H54 (cell line): ENCODE results near the gene MAN1A2.

Experiments used
- DNase-seq: peaks from one replicate; pipeline ENCODE4 v3.0.0; 2011; ENCODE audit warnings: low spot score, mixed read lengths; ENCODE audit not compliant: insufficient read length
- FAIRE-seq: peaks from 3 replicates; lab custom pipeline; 2011; peaks lifted over from hg19 to GRCh38; lab: Jason Lieb, UNC
- POLR2A ChIP-seq: IDR thresholded peaks from 2 replicates; pipeline ENCODE4 v1.6.1; 2011; ENCODE audit warnings: low read depth, mild to moderate bottlenecking, low read length

MAN1A2 gene

DNA sequence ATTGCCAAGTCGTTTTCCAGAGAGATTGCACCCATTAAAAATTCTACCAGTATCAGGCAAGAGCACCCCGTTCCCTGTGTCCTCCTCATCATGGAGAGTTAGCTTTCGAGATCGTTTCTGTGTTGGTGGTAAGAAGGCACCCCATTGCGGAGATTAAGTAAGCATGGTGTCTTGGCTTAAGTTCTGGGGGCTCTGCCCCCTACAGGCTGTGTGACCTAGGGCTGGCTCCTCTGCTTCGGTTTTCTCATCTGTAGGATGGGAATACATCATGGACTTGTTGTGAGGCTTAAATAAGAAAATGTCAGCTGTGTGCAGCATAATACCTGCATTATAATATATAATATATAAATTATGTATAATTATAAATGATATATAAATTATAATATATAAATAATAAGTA lies 201.8 kb downstream of the MAN1A2 start:
- no peak for DNase-seq
- no peak for FAIRE-seq
- no peak for TF ChIP-seq POLR2A

DNA sequence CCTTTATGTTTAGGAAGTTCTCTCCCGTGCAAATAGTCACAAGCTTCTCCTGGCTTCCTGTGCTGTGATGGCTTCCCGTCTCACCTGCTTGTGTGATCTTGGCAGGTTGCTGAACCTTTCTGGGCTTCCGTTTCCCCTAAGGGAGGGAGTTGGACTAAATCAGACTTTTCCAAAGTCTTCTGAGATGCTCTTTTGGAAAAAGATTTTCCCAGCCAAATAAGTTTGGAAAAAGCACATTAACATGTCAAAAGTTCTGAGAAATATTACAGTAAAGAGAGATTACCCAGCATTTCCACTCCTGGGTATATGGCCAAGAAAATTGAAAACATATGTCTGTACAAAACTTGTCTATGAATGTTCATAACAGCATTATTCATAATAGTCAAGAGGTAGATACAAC lies 202.6 kb downstream of the MAN1A2 start:
- DNase-seq (no peak), FAIRE-seq (no peak)
- no peak for TF ChIP-seq POLR2A

DNA sequence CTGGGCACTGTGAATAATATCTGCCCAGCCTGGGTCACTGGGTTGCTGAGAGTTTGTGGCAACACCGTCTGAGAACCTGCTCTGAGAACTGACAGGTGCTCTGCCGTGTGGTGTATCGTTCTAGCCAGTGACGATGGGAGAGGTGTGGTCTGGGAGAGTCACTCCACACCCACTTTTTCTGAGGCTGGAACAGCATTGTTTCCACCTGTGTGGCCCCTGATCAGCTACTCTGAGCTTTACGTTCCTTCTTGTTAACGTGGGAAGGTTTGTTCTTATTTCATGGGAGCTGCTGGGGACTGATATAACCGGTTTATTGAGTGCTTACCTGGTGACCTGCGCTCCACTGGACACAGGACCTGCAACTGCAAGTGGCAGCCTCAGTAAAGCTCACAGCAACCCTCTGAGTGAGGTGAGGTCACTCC lies 203.8 kb downstream of the MAN1A2 start:
- no peak for TF ChIP-seq POLR2A
- DNase-seq: no peak
- FAIRE-seq: no peak

DNA sequence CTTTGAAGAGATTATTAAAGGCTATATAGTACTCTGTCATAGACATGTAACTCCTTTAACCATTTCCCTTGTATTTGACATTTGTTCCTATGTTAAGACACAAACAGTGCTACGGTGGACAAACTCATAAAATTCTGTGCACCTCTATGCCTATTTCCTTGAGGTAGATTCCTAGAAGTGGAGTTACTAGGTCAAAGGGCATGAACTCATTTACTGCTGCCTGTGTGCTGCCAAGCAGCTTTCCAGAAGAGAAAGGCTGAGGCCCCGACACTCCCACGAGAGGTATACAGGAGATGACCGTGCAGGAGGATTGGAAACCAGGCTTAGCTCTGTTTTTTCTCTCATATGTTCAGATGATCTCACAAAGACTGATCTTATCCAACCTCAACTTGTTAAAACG lies 204.2 kb downstream of the MAN1A2 start:
- DNase-seq: no peak
- FAIRE-seq: no peak
- no peak for TF ChIP-seq POLR2A

DNA sequence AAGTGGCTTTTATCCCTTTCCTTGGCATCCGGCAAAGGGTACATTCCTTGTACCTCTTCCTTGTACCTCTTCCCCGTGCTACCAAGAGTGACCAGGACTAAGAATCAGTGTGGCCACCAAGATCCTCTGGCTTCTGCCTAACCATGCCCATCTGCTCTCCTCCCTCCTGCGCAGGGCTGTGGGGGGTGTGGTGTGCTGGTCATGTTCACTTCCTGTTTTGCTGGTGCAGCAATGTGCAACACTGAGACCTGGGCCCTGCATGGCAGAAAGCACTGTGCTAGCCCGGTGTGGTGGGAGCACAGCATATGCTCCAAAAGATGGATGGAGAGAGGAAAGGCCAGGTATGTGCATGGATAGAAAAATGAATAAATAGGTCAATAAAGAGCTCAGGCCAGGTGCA lies 205.3 kb downstream of the MAN1A2 start:
- no peak for TF ChIP-seq POLR2A
- no peak for FAIRE-seq
- DNase-seq: no peak

DNA sequence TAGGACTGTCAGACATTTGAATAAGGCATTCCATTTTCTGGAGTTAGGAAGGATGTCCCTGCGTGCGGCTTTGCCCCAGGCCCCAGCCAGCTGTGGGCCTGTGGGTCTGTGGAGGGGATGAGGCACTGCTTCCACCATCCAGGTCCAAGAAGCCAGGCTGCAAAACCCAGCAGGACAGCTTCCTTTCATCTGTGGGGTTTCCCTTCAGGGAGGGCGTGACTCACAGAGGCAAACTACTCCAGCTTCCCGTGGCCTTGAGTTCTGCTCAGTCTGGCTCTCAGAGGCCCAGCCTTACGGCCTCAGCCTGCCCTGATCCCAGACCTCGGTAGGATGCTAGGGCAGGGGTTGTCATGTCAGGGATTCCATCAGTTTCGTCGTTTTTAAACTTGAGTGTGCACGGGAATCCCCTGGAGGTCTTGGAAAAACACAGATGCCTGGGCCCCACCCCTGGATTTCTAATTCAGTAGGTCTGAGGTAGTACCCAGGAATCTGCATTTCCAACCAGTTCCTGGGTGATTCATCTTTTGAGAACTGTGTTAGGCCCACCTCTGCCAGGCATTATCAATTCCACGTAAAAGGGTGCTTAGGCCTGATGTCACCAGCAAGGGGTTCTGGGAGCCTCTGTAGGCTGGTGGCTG lies 206.3 kb downstream of the MAN1A2 start:
- TF ChIP-seq POLR2A: no peak
- DNase-seq (peak; percentile 55), FAIRE-seq (no peak)

DNA sequence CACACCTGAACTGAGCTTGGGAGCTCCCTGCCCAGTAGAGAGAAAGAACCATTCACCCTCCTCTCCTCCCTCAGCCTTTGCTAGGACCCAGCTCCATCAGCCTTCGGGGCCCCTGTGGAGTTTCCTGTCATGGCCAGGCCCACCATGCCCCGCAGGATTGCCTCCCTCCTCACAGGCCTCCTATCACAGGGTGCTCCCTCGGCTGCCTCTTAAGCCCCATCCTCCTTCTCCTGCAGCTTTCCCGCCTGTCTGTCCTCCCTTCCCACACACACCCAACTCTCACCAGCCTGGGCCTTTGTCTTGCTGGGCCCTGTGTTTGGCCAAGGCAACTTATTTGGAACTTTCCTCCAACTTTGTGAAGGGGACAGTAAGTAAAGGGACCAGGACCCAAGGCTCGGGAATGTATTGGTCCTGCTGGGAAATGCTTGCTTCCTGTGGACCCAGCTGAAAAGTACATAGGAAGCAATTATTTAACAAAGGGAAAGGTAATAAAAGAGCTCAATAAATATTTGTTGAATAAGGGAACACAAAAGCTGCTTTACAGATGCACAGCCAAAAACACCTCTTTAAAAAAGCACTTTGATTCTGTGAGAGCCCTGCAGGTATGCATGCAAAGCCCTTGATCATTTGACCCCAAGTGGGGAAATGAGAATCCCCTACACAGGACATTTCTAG lies 207.0 kb downstream of the MAN1A2 start:
- no peak for TF ChIP-seq POLR2A
- FAIRE-seq: no peak
- no peak for DNase-seq

DNA sequence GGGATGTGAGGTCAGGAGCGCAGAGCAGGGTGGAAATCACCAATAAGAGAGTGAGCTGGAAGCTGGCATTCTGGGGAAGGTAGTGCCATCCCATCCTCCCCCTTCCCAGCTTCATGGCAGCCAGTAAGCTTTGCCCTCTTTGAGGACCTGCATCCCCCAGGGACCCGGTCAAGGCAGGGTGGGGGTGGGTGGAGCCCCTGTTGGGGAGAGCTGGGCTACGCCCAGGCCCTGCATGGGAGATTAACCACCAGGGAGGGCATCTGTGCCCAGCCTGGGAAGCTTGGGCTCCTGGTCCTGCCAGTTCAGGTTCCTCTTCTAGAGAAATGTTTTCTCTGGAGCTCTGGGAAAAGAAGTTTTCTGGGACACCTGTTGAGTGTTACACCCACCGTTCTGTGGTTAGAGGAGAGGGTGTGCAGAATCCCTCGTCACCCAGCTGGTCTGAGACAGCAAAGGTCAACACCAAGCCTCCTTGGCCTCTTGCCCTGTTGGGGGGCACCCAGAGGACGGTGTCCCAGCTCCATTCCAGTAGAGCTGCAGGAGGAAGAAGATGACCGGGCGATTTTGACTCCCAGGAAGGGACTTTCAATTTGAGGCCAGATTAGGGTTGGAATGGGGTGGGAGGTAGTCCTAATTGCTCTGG lies 208.5 kb downstream of the MAN1A2 start:
- FAIRE-seq (no peak), DNase-seq (no peak)
- TF ChIP-seq POLR2A: no peak

DNA sequence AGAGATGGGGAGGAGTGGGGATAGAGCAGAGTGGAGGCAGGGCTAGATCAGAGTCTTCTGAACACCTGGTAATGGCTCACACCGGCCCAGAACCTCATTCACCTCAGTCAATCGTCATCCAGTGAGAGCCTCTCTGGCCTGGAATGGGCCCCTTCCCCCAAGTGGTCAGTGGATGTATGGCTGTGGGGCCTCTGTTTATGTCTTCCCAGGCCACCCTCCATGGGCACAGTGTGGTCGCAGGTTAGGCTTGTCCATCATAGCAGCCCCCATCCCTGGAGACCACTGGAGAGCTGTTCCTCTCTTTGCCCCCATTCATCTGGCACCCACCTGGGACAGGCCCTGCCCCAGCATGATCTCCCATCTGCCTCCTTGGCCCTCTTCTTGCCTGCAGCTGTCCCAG lies 209.0 kb downstream of the MAN1A2 start:
- no peak for FAIRE-seq
- no peak for TF ChIP-seq POLR2A
- no peak for DNase-seq

DNA sequence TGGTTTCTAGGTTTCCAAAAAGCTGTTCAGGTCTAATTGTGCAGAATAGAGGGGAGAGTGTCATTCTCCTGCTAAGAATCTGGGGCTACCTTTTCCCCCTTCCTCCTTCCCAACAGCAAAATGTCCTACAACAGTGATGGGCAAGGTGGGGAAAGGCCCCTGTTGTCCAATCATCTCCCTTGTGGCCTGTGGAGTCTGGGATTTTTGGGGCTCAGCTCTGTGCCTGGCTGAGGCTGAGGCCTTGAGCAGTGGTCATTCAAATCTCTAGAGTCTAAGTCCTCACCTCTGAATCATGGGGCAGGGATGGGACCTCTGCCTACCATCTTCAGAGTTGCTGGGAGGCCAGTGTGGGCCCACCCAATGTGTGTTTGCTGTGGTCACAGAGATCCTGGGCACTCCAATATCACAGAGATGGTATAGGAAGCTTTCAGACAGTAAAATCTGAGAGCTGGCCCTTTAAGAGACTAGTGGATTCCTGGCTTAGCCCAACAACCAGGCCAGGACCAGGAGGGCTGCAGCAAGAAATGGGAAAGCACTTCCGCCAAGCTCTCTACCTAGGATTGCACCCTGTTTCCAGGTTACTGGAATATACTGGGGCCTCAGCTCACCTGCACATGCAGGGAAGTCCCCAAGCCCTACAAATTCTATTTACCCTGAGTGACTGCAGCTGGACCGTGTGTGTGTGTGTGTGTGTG lies 210.1 kb downstream of the MAN1A2 start:
- FAIRE-seq: no peak
- no peak for DNase-seq
- TF ChIP-seq POLR2A: no peak

DNA sequence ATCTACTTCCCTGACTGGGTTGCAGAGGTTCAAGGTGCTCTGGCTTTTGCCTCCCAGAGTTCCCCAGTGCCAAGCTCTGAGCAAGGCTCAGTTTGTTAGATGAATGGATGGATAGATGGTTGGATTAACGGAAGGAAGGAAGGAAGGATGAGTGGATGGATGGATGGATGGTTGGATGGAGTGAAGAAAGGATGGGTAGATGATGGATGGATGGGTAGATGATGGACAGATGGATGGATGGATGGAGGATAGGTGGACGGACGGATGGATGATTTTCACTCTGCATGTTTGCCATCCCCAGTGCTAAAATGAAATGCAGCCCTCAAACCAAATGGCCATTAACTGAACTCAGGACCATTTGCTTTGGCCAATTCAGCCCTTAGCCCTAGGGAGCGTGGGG lies 211.2 kb downstream of the MAN1A2 start:
- DNase-seq: no peak
- no peak for FAIRE-seq

More for the DNA sequence above, 211.2 kb downstream of the MAN1A2 start:
- no peak for TF ChIP-seq POLR2A
